Subcutaneous abdominal adipose tissue (tissue), 5 donors: Measurements from ENCODE around the gene TTI1.

Experiments used
- H3K27ac ChIP-seq: one replicate; pipeline ENCODE4 v1.7.0; 2013; ENCODE audit warnings: low read depth, mild to moderate bottlenecking, inconsistent platforms, low read length, moderate library complexity
- H3K27me3 ChIP-seq, 5 donors: one replicate each; pipeline ENCODE4 v1.7.0; 2013; ENCODE audit warnings: low read length in 5 of 5, inconsistent platforms in 1 of 5; ENCODE audit not compliant: control insufficient read depth in 5 of 5, insufficient read depth in 4 of 5
- H3K36me3 ChIP-seq, 5 donors: one replicate each; pipeline ENCODE4 v1.7.0; 2013; ENCODE audit warnings: low read length in 5 of 5; ENCODE audit not compliant: control insufficient read depth in 5 of 5, insufficient read depth in 5 of 5
- H3K4me1 ChIP-seq, 5 donors: one replicate each; pipeline ENCODE4 v1.7.0; 2013; ENCODE audit warnings: low read length in 5 of 5, mild to moderate bottlenecking in 3 of 5, moderate library complexity in 1 of 5; ENCODE audit not compliant: control insufficient read depth in 5 of 5, insufficient read depth in 5 of 5
- H3K4me3 ChIP-seq, 5 donors: one replicate each; pipeline ENCODE4 v1.7.0; 2013; ENCODE audit warnings: low read length in 5 of 5, low read depth in 1 of 5
- H3K9ac ChIP-seq, 5 donors: one replicate each; pipeline ENCODE4 v1.7.0; 2013; ENCODE audit warnings: low read length in 5 of 5, mild to moderate bottlenecking in 4 of 5, moderate library complexity in 3 of 5
- H3K9me3 ChIP-seq, 5 donors: one replicate each; pipeline ENCODE4 v1.7.0; 2013; ENCODE audit warnings: low read length in 5 of 5; ENCODE audit not compliant: control insufficient read depth in 5 of 5
- donor health status: healthy.
- donor health status: healthy.
- donor health status: healthy.
- donor health status: healthy.
- donor health status: healthy.

Gene TTI1

GRCh38 chr20:38033330-38034107, at the start of gene TTI1, which contains the start of gene RPRD1B:
TSS of gene TTI1 (minus strand) at chr20:38033456. CDS start at chr20:38013816, 19,640 bp downstream.
TSS of gene RPRD1B (plus strand) at chr20:38033746. CDS start at chr20:38033948, 202 bp downstream.
- Histone ChIP-seq H3K4me3 (peak within 1 kb of the TSS; percentile 95 to 100 (median 99)), H3K27ac (peak within 1 kb of the TSS; percentile 96), H3K9me3 (no peaks in the 10 kb centered on the region), H3K36me3 (peaks cover 0 to 13% (median 7%) of the 10 kb centered on the region in 5 donors), H3K4me1 (peaks cover 8 to 50% (median 47%) of the 10 kb centered on the region in 5 donors), H3K27me3 (no peaks in the 10 kb centered on the region), H3K9ac (peak within 1 kb of the TSS; percentile 96 to 100 (median 99))

GRCh38 chr20:38082894-38083293, 49.6 kb upstream of the TTI1 start:
- Histone ChIP-seq H3K9ac (no peak overlapping the region), H3K4me1 (peaks cover 0 to 3% (median 0%) of the 10 kb centered on the region in 5 donors), H3K27me3 (no peaks in the 10 kb centered on the region), H3K4me3 (no peak overlapping the region), H3K36me3 (peaks cover 19 to 56% (median 45%) of the 10 kb centered on the region in 5 donors), H3K9me3 (peaks cover 0 to 3% (median 0%) of the 10 kb centered on the region in 5 donors), H3K27ac (no peak overlapping the region)

GRCh38 chr20:38081575-38081974, 48.3 kb upstream of the TTI1 start:
- Histone ChIP-seq H3K4me1 (peaks cover 0 to 3% (median 0%) of the 10 kb centered on the region in 5 donors), H3K4me3 (no peak overlapping the region), H3K9ac (no peak overlapping the region), H3K36me3 (peaks cover 18 to 53% (median 46%) of the 10 kb centered on the region in 5 donors), H3K9me3 (peaks cover 0 to 3% (median 0%) of the 10 kb centered on the region in 5 donors), H3K27ac (no peak overlapping the region), H3K27me3 (no peaks in the 10 kb centered on the region)

- Histone ChIP-seq H3K27me3 (no peaks in the 10 kb centered on the region), H3K9me3 (peaks cover 0 to 3% (median 0%) of the 10 kb centered on the region in 5 donors), H3K36me3 (peaks cover 13 to 33% (median 26%) of the 10 kb centered on the region in 5 donors), H3K4me1 (peaks cover 0 to 22% (median 19%) of the 10 kb centered on the region in 5 donors), H3K9ac (no peak overlapping the region), H3K4me3 (no peak overlapping the region), H3K27ac (no peak overlapping the region)
These were observed 46.1 kb upstream of the TTI1 start for GRCh38 chr20:38079353-38079752.

- no peaks in the 10 kb centered on the region for H3K27me3 ChIP-seq
- H3K36me3 ChIP-seq: peaks cover 13 to 24% (median 21%) of the 10 kb centered on the region in 5 donors
- H3K4me3 ChIP-seq: no peak overlapping the region
- peaks cover 0 to 3% (median 0%) of the 10 kb centered on the region in 5 donors for H3K9me3 ChIP-seq
- no peak overlapping the region for H3K9ac ChIP-seq
- H3K4me1 ChIP-seq: peaks cover 0 to 34% (median 32%) of the 10 kb centered on the region in 5 donors
- no peak overlapping the region for H3K27ac ChIP-seq
These were observed 44.8 kb upstream of the TTI1 start for GRCh38 chr20:38078084-38078483.

DNA sequence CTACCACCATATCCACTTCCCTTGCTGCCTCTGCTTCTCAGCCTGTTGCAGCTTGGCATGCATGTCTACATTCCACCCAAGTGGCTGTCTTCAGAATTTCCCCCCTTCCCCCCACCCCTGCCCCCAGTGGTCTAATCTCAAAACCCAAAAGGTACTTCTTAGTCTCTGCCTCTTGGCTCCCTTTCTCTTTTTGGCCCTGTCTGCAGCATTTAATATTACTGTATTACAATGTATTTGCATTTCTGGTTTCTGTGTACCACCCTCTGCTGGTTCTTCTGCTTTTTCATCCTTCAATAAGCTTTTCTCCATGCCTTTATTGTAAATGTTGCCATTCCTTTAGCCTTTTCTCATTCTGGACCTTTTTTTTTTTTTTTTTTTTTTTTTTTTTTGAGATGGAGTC, 43.3 kb upstream of the TTI1 start:
- Histone ChIP-seq H3K36me3 (peaks cover 20 to 31% (median 25%) of the 10 kb centered on the region in 5 donors), H3K9ac (no peak overlapping the region), H3K4me1 (peaks cover 0 to 41% (median 38%) of the 10 kb centered on the region in 5 donors), H3K9me3 (peaks cover 0 to 3% (median 0%) of the 10 kb centered on the region in 5 donors), H3K27ac (no peak overlapping the region), H3K27me3 (no peaks in the 10 kb centered on the region), H3K4me3 (no peak overlapping the region)

GRCh38 chr20:38075161-38075998, 42.1 kb upstream of the TTI1 start:
- peak overlapping the region; percentile 48 for H3K27ac ChIP-seq
- H3K4me3 ChIP-seq: no peak overlapping the region
- H3K27me3 ChIP-seq: no peaks in the 10 kb centered on the region
- peaks cover 0 to 3% (median 0%) of the 10 kb centered on the region in 5 donors for H3K9me3 ChIP-seq
- peaks cover 0 to 41% (median 38%) of the 10 kb centered on the region in 5 donors for H3K4me1 ChIP-seq
- H3K36me3 ChIP-seq: peaks cover 27 to 43% (median 35%) of the 10 kb centered on the region in 5 donors
- peak overlapping the region in 1 of 5 donors; percentile 25 for H3K9ac ChIP-seq

- Histone ChIP-seq H3K9me3 (no peaks in the 10 kb centered on the region), H3K27me3 (no peaks in the 10 kb centered on the region), H3K9ac (peak overlapping the region in 2 of 5 donors; percentile 44 to 53), H3K4me3 (no peak overlapping the region), H3K4me1 (peaks cover 0 to 41% (median 38%) of the 10 kb centered on the region in 5 donors), H3K36me3 (peaks cover 34 to 51% (median 42%) of the 10 kb centered on the region in 5 donors), H3K27ac (peak overlapping the region; percentile 54)
These were observed 40.2 kb upstream of the TTI1 start for GRCh38 chr20:38073307-38074071.

GRCh38 chr20:38072898-38073297, 39.6 kb upstream of the TTI1 start:
- H3K27me3 ChIP-seq: no peaks in the 10 kb centered on the region
- peaks cover 34 to 52% (median 44%) of the 10 kb centered on the region in 5 donors for H3K36me3 ChIP-seq
- H3K9ac ChIP-seq: peak overlapping the region in 1 of 5 donors; percentile 6
- H3K4me1 ChIP-seq: peaks cover 0 to 41% (median 38%) of the 10 kb centered on the region in 5 donors
- peak overlapping the region; percentile 54 for H3K27ac ChIP-seq
- no peak overlapping the region for H3K4me3 ChIP-seq
- no peaks in the 10 kb centered on the region for H3K9me3 ChIP-seq
